Measurements from ENCODE around the gene MUC5AC.
"Not testable (repeated sequence)": the region's sequence is repeated elsewhere in the genome, so short reads cannot be mapped to it uniquely, and the experiment has no call there.

Gene MUC5AC

GRCh38 chr11:1237128-1237580 is 79.4 kb downstream of the MUC5AC start:
- peak; percentile 22 for DNase-seq (ENCODE audit: low spot score)

GRCh38 chr11:1237851-1238250 is 80.1 kb downstream of the MUC5AC start:
- no peak for DNase-seq (ENCODE audit: low spot score)

GRCh38 chr11:1238767-1239595 is 81.2 kb downstream of the MUC5AC start:
- peak; percentile 99 for DNase-seq (ENCODE audit: low spot score)

- no peak for DNase-seq (ENCODE audit: low spot score)
Observed at GRCh38 chr11:1239596-1240205, 81.9 kb downstream of the MUC5AC start.

GRCh38 chr11:1240771-1241170 is 83.0 kb downstream of the MUC5AC start:
- DNase-seq (ENCODE audit: low spot score) = no peak

- DNase-seq (ENCODE audit: low spot score) = no peak
Observed at GRCh38 chr11:1241706-1242105, 84.0 kb downstream of the MUC5AC start.

- DNase-seq (ENCODE audit: low spot score) = no peak
Observed at GRCh38 chr11:1242289-1242688, 84.5 kb downstream of the MUC5AC start.

- DNase-seq (ENCODE audit: low spot score) = not testable (repeated sequence)
Observed at GRCh38 chr11:1242751-1243150, 85.0 kb downstream of the MUC5AC start.

- not testable (repeated sequence) for DNase-seq (ENCODE audit: low spot score)
Observed at GRCh38 chr11:1243521-1243920, 85.8 kb downstream of the MUC5AC start.

GRCh38 chr11:1244557-1244956 is 86.8 kb downstream of the MUC5AC start:
- not testable (repeated sequence) for DNase-seq (ENCODE audit: low spot score)

- not testable (repeated sequence) for DNase-seq (ENCODE audit: low spot score)
Observed at GRCh38 chr11:1245717-1246116, 88.0 kb downstream of the MUC5AC start.

- DNase-seq (ENCODE audit: low spot score) = not testable (repeated sequence)
Observed at GRCh38 chr11:1246301-1246700, 88.5 kb downstream of the MUC5AC start.

- not testable (repeated sequence) for DNase-seq (ENCODE audit: low spot score)
Observed at GRCh38 chr11:1247026-1247425, 89.3 kb downstream of the MUC5AC start.

- not testable (repeated sequence) for DNase-seq (ENCODE audit: low spot score)
Observed at GRCh38 chr11:1248951-1249350, 91.2 kb downstream of the MUC5AC start.

- DNase-seq (ENCODE audit: low spot score) = not testable (repeated sequence)
Observed at GRCh38 chr11:1250411-1250810, 92.7 kb downstream of the MUC5AC start.
